HG02885 (cell line): ENCODE measurements around the gene ATP5PB.
A peak's percentile ranks its signal among the peaks of the same experiment; 100 is the strongest.

Experiments used
- ATAC-seq: cut with Tn5 transposase; IDR thresholded peaks from one replicate; pipeline ENCODE4 v1.9.1; 2021; ENCODE audit warnings: mild to moderate bottlenecking; ENCODE audit not compliant: unreplicated experiment, poor library complexity

The ATP5PB gene, protein sequence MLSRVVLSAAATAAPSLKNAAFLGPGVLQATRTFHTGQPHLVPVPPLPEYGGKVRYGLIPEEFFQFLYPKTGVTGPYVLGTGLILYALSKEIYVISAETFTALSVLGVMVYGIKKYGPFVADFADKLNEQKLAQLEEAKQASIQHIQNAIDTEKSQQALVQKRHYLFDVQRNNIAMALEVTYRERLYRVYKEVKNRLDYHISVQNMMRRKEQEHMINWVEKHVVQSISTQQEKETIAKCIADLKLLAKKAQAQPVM

DNA sequence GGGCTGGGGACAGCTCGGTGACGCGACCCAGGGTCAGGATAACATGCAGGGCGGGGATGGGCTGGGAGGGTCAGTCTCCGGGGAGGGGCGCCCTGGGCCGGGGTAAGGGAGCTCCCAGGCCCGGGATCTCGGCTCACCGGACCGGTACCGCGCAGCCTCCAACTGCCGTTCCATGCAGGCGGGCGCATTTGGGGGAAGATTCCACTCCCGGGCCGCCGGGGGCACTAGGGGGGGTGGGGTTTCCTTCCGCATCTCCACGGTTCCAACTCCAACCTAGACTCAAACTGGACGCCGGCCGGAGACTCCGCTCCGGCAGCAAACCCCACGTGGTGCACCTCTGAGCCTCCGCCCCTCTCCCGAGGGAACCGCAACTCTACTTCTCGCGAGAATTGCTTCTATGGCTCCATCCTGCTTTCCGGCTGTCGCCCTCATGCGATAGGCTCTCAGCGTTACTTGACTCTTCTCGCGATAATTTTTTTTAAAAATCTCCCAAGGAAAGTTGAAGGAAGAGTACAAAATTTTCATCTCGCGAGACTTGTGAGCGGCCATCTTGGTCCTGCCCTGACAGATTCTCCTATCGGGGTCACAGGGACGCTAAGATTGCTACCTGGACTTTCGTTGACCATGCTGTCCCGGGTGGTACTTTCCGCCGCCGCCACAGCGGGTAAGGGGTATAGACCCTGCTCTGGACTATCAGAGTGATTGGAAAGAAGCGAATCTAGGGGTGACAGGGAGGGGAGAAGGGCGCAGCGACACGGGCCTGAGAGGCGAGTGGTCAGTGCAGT, at the start of gene ATP5PB, which contains the start of gene WDR77:
Gene ATP5PB, plus strand, starts transcription at position 547 of the 785 bp plus-strand sequence. Its CDS starts 78 bp downstream, at position 625.
Gene WDR77, minus strand, starts transcription at position 339 of the 785 bp plus-strand sequence. Its CDS starts 87 bp downstream, at position 252.
- peak; percentile 97 for ATAC-seq

DNA sequence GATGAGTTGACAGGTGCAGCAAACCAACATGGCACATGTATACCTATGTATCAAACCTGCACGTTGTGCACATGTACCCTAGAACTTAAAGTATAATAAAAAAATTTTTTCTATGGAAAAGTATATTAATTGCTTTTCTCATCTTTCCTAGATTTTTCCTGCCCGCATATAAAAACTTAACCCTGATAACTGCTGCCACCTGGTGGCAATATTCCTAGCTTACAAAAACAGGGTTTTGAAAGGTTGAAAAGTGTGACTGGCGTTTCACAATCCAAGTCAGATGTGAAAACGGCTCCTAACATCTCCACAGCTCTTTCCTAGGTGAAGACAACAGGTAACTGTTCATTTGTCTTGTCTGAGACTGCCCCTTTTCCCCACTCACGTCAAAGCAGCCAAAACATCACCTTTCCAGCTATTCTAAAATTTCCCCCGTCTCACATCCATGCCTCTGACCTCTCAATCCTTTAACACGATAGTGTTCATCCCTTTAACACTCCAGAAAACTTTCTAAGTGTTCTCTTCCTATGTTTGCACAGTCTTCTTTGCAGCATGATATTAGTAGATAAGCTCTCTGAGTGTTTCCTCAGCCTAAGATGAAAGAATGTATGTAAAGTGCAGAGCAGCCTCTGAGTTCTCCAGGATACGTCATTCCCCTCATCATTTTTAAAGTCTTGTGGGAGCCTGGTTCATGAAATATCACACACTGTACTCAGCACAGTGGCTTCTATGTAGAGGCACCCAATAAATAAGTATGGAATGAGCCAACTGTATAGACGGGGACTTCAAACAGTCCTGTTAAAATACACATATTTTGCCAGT, 49.3 kb upstream of the ATP5PB start:
- no peak for ATAC-seq

DNA sequence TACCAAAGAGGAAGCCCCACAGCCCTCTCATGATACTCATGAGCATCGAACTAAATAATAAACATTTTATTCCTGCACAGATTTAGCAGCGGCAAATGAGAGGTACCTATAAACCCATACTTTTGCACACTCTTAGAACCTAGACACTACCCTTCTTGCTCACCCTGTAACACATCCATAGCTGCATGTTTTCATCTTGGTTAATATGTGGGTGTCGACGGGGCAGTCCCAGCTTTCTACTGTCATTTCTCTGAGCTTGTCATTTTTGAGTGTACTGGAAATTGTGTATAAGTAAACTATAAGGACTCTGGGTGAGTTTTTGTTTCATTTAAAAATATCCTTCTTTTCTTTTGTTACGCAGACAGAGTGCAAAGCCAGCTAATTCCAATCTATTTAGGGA, 47.2 kb upstream of the ATP5PB start:
- no peak for ATAC-seq

DNA sequence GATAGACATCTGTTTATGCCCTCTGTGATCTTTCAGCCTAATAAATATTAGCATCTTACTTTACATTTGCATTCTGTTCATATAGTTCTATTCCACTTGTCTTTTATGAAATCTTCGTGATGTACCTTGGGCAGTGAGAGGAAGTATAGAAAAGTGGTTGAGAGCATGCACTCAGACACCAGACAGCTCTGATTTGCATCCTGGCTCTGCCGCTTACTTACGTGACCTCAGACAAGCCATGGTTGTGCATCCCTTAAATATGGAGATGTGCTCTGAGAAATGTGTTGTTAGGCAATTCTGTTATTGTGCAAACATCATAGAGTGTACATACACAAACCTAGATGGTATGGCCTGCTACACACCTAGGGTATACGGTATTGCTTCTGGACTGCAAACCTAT, 44.7 kb upstream of the ATP5PB start:
- no peak for ATAC-seq

DNA sequence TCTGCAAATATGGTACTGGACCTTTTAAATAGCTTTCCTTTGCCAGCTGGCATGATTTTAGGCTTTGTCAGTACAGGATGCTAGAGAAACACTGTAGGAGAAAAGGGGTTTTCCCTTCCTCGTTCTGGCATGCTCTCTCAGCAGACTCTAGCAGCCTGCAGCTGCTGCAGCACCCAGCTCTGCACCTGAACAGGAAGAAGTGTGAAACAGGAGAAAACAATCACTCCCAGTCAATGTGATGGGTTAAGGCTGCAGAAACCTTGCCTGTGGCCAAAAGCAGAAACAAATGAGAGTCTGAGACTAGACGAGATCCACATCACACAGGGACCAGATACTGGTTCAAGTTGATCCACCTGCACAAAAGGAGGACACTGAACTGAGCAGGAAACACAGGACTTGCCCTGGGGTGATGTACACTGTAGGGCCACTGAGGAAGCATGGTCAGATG, 42.9 kb upstream of the ATP5PB start:
- peak; percentile 94 for ATAC-seq

DNA sequence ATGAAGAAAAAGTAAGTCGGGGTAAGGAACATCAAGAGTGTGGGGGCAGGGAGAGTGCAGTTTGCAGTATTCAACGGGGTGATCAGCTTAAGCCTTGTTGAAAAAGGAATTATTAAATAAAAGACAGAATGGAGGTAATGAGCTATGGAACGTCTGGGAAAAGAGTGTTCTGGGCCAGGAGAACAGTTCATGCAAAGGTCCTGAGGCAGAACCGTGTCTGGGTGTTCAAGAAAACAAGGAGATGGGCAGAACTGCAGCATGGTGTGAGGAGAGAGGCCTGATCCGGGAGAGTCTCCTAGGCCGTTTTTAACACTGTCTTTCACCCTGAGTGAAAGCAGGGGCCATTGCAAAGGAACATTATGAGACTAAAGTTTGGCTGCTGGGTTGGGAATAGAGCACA, 42.0 kb upstream of the ATP5PB start:
- ATAC-seq, result no peak

DNA sequence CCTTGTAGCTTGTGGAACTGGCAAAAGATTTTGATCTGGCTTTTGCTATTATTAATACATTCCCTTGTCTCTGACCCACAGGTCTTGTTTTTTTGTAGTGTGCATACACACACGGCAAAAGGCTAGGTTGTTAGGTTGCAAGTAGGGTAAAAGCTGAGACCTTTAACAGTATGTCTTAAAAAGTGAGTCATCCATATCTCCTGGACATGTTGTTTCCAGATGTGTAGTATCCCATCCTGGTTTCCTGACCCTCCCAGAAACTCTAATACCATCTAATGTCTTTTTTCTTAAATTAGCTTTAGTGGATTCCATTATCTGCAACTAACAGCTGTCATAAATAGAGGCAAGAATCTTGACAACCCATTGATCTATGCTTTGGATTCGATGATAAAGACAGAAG, 36.4 kb upstream of the ATP5PB start:
- ATAC-seq, result no peak

DNA sequence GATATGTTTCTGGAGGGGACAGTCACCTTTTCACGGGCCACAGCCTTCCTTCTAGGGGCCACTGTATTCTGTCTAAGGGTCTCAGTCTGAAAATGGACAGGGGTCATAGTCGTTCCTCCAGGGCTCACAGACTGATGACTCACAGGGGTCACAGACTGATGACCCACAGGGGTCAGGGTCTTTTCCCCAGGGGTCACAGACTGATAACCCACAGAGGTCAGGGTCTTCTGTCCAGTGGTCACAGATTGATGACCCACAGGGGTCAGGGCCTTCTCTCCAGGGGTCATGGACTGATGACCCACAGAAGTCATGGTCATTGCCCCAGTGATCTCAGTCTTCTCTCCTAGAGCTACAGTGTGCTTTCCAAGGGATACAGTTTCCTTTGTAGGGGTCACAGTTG, 34.5 kb upstream of the ATP5PB start:
- ATAC-seq, result no peak

DNA sequence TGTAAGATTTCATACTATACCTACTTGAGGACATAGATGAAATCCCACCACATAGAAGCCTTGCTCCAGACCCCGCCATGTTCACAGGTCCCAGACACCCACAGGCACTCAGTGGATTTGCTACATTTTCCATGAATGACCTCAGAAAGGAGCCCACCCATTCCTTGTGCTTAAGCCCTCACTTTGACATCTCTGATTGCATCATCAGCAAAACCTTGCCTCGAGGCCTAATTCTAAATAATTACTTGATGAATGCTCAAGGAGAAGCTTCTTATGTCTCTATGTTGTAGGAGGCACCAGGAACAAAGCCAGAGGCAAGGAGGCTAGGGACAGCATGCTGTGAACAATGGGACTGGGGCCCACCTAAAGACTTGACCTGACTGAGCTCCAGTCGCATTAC, 33.8 kb upstream of the ATP5PB start:
- no peak for ATAC-seq

DNA sequence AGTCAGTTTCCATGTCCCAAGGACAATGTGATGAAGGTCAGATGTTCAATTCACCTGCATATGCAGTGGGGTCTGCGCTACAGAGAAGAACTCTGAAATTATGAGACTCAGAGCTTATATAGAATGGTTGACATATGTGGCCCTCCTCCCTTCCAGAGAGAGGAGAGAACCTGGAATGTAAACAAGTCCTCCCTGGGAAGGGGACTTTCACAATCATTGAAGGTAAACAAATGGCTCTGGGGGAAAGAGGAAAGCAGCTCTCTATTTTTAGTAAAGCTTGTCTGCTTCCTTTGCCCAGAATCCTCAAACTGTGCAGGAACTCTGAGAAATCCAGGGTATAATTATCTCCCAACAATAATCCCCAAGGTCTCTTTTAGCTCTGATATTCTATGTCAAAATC, 31.5 kb upstream of the ATP5PB start:
- ATAC-seq, result no peak

DNA sequence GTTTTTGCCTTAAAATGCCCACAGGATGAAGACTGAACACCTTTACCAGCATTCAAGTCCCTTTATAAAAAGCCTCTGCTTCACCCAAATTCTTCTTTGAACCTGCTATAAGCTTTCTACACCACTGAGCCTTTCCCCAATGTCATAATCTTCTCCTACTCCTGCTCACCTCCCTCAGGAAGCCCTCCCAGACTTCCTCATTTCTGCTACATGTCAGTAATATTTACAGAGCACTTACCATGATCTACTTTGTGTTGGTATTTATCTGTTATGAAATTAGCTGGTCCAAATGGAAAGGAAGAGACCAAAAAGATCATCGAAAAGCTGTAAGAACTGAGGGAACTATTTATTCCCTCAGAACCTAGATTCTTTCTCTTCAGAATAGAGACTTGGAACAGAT, 30.2 kb upstream of the ATP5PB start:
- no peak for ATAC-seq

DNA sequence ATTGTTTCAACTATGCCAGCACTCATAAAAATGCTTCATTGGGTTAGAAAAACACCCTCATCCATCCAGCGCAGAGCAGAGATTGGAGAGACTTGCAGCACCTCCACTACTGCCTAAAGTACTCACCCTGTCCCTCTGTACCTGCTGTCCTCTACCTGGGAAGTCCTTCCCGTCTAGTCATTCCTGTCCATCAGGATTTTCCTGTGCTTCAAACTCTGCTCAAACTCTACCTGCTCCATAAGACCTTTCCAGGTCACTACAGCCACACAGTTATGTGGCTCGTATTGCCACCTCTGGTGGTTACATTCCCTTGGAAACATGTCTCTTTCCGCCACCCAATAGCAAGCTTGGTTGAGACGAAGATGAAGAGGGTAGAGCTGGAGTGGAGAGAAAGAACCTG, 28.9 kb upstream of the ATP5PB start:
- ATAC-seq, result no peak

DNA sequence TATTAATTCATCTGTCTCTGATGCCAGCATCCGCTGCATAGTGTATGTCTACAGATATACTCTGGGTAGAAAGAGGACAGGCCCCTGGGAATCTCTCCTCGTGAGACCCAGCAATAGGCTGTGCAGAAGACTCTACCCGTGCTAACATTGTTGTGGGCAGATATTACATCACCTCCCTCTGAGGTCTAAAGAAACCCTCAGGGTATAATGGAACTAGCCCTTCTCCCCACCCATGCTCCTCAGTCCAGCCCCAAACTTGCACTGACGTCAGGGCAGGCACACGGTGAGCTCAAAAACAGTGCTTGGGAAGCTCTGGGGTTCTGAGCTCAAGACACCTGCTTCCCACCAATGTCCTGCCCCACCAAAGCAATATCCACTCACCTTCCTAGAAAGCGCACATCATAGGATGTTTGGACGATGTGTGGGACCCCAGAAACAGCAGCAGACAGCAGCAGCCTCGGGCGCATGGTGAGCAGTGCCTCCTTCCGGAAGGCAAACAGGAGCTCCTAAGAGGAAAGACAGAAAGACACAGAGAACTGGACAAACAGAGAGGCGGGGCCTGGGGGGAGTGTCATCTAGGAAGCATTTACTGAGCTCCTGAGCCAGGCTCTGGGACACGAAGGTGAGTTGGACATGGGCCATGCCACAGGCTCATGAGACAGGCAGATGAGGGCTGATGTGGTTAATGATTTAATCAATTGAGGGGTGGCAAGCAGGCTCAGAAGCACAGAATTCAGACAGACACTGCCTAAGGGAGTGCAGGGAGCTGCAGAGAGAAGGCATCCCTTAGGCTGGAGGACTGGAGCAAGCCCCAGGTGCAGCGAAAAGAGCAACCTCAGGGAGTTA, 26.5 kb upstream of the ATP5PB start:
- no peak for ATAC-seq

DNA sequence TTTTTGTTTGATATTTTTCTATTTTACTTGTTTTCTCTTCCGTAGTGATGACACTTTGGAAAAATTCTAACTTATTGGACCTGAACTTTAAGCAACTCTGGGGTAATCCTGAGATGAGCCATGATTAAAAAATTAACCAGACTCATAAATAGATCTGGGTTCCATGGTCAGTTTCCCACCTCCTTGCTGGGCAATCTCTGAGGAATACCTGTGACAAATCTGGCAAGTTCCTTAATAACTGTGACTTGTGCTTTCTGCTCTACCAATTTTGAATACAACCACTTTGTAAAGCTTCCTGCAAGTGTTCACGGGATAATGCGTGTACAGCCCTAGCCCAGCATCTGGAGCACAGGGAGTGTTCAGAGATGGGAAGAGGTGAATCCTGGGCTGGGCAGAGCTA, 25.0 kb upstream of the ATP5PB start:
- no peak for ATAC-seq

DNA sequence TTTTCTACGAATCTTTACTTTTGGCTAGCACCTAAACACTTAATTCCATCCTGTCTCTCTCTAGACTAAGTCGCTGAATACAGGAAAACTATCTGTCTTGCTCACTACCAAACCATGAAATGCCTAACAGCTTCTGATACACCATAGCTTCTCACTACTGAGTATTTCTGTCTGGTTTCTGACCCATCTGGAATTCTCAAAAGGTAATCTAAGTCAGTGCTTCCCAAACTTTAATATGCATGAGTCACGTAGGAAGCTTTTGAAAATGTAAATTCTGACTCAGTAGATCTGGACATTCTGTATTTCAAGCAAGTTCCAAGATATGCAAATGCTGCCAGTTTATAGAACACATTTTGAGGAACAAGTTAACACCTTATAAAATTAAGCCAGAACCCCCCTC, 12.5 kb upstream of the ATP5PB start:
- ATAC-seq, result no peak

DNA sequence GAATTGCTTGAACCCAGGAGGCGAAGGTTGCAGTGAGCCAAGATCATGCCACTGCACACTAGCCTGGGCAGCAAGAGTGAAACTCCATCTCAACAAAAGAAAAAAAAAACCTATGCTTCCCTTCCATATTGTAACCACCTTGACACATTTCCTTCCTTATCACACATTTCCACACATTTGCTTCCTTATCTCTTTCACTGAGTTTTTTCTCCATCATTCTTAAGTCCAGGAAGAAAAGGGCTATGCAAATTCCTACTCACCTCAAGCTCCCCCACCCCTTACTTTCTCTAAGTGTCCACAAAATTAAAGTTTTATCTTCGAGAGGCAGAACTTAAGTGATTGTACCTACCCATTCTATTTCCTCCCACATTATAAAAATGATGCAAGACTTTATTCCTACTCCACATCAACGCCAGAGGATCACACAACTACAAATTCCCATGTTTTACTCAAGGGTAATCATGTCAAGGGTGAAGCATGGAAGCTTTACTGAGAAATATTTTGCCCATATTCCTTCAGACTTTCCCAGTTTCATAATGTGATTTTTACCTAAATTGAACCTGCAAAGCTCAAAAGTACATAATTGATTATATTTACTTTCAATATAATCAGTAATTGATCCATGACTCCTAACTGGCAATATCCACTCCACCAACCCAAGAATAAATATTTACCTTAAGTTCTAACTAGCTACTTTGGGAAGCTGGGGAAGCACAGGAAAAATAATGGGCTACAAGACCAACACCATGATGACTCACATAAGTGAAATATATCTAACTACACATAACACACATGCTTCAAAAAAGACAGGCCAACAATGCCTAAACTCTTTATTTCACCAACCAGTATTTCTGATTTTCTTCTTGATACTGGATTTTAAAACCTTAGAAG, 9.6 kb upstream of the ATP5PB start:
- no peak for ATAC-seq

DNA sequence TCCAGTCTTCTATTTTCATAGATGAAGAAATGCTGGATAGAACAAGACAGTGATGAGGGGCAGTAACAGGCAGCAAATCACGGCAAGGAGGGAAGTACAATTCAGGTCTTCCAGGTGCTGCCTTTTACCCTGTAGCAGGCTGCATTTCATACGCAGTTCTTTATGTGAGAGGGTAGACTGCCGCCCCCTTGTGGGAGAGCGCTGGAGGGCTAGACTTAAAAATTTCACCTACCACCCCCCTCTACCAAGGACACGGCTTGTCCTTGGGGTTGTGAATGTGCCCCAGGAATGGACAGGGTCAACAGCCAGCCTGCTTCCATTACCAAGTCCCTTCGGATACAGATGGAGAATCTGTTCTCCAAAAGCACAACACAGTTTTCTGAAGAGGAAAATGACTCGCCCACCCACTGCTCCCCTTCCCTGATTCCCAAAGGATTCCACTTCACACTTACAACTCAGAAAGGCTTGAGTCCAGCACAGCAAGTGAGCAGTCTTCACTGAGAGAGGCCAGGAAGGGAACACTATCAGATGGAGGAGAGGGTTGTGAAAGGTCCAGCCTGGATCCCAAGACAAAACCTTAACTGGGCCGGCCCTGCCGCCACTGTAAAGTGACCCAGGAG, 7.6 kb upstream of the ATP5PB start:
- no peak for ATAC-seq

DNA sequence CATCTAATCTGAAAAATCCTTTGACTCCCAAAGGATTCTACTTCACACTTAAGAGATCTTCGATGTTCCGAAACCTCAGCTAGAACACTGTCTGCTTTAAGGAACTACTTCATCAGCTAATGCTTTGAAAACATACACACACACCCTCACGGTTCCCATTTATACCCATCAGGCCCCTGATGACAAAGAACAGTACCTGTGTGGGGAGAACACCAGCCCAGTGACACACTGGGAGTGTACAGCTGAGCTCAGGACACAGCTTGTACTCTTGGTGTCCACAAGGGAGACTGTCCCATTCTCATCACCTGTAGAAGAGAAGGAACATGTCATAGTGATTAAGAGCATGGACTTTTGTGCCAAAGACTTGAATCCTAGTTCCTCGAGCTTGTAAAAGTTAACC, 6.8 kb upstream of the ATP5PB start:
- ATAC-seq, result peak; percentile 46

DNA sequence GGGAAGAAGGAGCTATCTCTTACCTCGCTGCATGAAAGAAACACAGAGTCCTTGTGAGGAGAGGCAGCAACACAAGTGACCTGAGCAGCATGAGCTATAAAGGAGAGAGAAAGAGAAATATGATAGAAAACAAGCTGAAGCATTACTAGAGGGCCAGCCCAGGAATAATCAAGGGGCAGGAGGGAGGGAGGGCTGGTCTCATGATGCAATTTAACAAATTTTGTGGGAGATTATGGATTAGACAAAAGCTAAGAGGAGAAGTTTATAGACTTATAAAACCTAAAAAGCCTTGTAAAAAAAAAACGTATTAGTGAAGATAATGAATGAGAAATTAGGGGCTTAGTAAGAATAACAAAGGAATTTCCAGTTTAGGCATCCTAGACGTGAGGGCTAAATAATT, 5.2 kb upstream of the ATP5PB start:
- no peak for ATAC-seq
